ENCODE measurements around the gene RNASEH1.
"Not testable (repeated sequence)": the region's sequence is repeated elsewhere in the genome, so short reads cannot be mapped to it uniquely, and the experiment has no call there.

RNASEH1 gene

DNA sequence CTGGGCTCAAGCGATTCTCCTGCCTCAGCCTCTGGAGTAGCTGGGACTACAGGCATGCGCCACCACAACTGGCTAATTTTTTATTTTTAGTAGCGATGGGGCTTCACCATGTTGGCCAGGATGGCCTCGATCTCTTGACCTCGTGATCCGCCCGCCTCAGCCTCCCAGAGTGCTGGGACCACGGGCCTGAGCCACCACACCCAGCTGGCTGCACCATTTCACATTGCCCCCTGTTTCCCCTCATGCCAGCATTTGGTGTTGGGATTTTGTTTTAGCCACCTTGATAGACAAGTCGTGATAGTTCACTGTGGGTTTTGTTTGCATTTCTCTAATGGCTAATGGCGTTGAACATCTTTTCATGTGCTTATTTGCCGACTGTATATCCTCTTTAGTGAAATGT is 31.0 kb upstream of the RNASEH1 start:
- no peak for DNase-seq (ENCODE audit: low read depth)

- no peak for DNase-seq (ENCODE audit: low read depth)
Observed at GRCh38 chr2:3588084-3588483, 30.0 kb upstream of the RNASEH1 start.

DNA sequence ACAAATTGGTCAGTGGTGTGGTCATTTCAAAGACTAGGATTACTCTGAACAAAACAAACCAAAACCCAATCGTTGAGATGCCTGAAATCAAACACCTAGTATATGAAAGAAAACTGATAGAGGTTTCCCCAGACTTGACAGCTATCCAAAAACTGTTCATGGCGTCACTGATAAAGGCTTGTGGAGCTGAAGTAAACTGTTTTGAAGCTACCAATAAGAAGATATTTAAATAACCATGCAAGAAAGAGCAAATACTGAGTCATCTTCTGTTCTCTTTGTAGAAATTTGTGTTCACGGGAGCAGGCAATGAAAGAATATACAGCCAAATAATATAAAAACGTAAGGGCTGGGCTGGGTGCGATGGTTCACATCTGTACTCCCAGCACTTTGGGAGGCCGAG is 29.3 kb upstream of the RNASEH1 start:
- DNase-seq (ENCODE audit: low read depth), result no peak

DNA sequence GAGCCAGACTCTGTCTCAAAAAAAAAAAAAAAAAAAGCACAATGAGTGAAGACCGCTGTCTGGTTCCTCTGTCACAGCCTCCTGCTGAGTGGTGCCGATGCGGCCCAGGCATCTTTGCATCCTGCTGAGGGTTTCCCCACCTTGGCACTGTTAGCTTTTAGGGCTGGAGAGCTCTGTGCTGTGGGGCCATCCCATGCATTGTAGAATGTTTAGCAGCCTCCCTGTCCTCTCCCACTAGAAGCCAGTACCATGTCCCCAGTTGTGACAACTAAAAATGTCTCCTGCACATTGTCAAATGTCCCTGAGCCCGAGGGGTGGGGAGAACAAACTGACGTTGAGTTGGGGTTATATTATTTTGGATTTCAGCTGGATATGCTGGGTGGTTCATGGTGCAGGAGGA is 28.9 kb upstream of the RNASEH1 start:
- DNase-seq (ENCODE audit: low read depth), result no peak

DNA sequence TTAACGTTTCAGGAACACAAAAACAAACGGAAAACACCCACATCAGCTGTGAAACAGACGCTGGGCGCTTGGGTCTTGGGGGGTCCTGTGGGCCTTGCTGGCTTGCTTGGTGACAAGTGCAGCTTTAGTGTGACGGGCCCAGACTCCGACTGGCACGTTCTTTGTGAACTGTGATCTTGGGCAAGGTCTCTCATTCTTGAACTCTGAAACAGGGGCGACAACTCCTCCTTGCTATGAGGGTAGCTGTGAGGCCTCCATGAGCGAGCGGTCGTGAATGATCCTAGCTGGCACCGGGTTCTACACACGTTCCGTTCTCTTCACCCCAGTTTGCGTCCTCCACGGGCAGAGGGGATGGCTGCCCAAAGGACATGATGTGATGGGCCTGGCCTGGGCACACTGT is 28.1 kb upstream of the RNASEH1 start:
- no peak for DNase-seq (ENCODE audit: low read depth)

DNA sequence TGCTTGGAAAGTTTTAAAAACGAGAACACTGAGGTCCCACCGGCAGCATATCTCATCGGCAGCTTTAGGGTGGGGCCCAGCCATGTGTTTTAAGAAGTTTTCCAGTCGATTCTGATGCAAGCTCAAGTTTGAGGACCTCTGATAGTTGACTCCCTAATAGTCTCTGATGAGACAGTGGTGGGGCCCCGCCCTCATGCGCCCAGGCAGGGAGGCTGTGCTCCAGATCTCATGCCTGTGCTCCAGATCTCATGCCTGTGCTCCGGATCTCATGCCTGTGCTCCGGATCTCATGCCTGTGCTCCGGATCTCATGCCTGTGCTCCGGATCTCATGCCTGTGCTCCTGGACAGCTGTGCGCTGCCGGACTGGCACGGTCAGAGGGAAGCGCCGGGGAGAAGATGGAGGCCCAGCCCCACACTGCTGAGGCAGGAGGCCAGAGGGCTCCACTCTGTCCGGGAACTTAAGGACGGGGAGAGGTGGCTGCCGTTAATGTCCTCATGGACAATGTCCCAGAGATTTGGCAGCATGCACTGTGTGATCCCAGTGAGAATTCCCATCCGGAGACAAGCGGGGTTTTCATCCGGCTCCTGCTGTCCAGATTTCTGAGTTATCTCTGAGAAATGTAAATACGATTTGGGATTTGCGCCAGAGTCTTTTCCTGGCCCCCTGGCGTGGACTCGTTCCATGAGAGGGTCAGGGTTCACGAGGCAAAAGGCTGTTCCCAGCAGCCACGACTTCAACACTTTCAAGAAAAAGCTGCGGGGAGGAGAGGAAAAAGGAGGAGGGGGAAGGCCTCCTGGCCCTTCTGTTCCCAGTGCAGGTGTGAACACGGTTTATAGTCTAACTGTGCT is 27.4 kb upstream of the RNASEH1 start:
- DNase-seq (ENCODE audit: low read depth), result no peak

DNA sequence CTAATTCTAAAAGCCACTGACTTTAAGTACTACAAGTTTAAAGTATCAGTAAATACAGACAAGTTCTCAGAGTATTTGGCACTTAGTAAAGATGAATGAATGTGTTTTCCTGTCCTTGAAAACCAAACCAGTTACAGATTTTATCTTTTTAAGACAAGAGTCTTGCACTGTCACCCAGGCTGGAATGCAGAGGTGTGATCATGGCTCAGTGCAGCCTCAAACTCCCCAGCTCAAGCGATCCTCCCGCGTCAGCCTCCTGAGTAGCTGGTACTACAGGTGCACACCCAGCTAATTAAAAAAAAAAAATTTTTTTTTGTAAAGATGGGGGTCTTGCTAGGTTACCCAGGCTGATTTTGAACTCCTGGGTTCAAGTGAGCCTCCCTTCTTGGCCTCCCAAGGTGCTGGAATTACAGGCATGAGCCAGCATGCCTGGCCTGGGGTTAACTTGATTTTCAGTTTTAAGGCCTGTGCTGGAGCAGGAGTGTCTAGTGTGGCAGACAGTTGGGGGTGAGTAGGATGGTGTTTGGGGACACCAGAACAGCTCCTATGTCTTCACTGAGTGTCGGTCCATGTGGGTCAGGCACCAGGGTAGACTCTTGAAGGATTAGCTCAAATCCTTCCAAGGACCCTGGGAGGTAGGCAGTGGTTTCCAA is 26.6 kb upstream of the RNASEH1 start:
- no peak for DNase-seq (ENCODE audit: low read depth)

DNA sequence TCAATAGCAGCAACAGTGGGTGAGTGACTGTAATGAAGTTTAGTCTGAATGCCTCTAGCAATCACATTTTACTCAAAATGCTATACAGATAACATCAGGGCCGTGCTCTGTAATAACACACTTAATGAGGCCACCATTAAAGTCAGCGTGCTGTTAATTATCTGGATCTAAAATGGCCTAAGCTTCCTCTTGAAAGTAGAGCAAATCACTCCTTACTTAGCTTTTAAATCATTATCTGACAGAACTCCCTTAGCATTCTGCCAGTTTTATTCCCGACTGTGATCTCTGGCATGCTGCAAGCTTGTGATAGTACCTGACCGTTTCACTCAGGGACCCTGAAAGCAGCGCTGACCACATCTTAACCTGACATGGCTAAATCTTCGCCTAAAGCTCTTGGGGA is 25.9 kb upstream of the RNASEH1 start:
- DNase-seq (ENCODE audit: low read depth), result no peak

DNA sequence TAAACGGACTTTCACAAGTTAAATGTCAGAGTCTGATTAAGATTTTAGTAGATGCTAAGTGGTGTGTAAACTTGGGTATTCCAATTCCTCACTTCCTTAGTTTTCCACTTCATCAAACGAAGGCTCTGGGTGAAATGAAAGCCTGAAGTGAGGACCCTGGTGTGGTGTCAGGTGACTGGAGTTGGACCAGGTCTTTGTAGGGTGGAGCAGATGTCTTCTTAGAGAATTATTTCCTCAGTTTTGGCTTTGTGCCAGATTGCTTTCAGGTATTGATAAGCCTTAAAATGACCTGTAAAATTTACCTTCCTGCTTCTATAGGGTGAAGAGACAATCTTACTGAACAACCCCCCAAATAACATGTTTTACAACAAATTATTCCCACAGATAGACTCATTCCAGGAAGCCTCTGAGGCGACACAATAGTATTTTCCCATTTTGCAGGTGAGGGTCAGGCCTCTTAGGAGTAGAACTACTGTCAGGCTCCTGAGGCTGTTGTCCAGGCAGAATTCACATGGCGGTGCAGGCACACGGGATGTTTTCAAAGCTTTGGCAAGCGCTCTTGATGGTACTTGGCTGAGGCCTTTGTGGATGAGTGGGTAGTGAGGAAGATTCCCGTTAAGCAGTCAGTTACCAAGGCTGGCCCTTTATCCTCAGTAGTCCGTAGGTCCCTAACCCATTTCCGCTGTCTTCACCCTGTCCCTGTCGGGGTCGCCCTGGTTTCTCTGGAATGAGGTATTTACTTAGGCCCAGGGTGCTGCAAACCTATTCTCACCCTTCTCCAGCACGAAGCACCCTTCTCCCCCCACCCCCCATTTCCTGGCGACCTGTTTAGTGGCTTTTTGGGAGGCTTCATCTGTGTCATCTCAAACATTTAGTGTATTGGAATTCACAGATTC is 23.5 kb upstream of the RNASEH1 start:
- DNase-seq (ENCODE audit: low read depth), result no peak

DNA sequence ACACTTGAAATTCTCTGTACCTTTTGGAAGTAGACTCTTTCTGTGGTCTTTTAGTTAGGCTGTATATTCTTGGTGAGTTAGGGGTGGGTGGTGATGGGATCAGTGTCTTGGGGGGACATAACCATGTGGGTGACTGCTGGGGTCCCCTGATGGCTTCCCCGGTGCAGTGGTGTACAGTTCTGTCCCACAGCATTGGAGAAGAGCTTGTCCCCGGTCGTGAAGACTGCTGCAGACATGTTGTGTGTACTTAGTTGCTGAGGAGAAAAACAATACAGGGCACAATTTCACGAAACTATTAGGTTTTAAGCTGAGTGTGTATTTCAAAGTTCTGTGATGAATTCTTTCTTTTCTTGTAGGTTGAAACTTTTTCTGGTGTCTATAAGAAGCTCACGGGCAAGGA is 22.3 kb upstream of the RNASEH1 start:
- no peak for DNase-seq (ENCODE audit: low read depth)

DNA sequence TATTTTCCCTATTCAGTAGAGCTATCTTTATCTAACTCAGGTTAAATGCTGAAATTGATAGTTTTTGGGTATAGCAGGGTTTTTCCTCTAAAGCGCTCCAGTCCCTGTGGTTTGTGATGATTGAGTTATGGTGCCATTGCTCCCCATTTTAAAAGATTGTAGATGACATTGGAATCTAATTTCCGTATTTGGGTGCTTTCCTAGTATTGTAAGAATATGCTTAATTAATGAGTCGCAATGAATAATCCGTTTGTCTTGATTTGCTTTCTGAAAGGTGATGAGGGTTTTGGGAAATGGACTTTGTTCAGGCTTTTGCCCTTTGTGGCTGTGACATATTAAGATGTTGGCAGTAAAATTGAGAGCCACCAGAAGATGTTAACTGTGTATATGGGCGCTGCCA is 20.9 kb upstream of the RNASEH1 start:
- DNase-seq (ENCODE audit: low read depth), result no peak

GRCh38 chr2:3576263-3576630 is 18.1 kb upstream of the RNASEH1 start:
- DNase-seq (ENCODE audit: low read depth), result not testable (repeated sequence)

DNA sequence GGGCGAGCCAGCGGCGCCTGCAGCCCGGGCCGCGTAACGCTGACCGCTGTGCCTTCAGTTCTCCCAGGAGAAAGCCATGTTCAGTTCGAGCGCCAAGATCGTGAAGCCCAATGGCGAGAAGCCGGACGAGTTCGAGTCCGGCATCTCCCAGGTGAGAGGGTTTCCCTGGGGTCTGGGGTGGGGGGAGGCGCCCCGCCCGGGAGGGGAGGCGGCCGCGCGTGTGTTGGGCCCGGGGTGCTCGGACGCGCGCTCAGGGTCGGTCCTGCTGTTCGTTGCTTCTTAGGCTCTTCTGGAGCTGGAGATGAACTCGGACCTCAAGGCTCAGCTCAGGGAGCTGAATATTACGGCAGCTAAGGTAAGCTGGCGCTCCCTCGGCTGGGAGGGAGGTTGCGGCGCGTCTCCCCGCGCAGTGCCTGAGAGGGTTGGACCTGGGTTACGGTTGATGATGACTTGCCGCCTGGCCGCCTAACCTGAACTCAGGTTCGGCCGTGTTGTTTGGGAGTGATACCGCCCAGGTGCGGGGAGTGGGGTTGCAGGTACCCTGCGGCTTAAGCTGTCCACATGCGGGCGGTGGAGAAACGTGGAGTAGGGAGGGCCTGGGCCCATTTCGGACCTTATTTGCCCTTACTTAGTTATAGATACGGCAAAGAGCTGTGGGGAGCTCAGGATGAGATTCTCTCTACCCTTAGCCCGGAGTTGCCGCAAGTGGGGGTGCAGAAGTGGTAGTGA is 17.6 kb upstream of the RNASEH1 start:
- peak; percentile 11 for DNase-seq (ENCODE audit: low read depth)

DNA sequence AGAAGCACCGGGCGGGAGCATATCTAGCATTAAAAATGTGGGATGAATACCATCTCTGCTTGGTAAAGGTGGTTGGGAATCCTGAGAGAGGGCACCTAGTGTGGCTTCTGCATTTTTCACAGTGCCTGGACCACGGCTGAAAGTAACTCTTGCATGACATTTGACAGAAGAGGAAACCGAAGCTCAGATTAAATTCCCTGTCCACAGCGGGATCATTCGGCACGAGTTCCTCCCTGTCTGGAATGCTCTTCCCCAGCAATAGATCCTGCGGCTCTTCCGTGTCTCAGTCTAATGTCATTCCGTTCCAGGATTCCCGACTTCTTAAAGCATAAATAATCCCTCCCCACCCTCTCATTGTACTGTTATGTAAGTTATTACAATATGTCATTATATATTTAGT is 16.0 kb upstream of the RNASEH1 start:
- no peak for DNase-seq (ENCODE audit: low read depth)

GRCh38 chr2:3572620-3573019 is 14.5 kb upstream of the RNASEH1 start:
- no peak for DNase-seq (ENCODE audit: low read depth)

DNA sequence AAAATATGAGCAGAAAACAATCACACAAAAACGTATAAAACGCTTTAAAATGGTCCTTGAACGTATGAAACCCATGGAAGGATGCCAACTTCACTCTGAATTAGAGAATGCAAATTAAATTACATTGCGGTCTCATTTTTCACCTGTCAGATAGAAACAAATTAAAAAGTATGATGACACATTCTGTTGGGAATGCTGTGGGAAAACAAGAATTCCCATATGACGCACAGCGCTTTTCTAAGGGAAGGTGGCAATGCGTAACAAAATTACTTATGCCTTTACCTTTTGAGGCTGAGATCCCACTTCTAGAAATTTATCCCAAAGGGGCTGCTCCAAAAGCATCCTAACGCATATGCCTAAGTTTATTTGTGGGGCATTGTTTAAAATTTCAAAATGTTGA is 13.2 kb upstream of the RNASEH1 start:
- DNase-seq (ENCODE audit: low read depth), result no peak

- DNase-seq (ENCODE audit: low read depth), result not testable (repeated sequence)
Observed at GRCh38 chr2:3569656-3570055, 11.5 kb upstream of the RNASEH1 start.

DNA sequence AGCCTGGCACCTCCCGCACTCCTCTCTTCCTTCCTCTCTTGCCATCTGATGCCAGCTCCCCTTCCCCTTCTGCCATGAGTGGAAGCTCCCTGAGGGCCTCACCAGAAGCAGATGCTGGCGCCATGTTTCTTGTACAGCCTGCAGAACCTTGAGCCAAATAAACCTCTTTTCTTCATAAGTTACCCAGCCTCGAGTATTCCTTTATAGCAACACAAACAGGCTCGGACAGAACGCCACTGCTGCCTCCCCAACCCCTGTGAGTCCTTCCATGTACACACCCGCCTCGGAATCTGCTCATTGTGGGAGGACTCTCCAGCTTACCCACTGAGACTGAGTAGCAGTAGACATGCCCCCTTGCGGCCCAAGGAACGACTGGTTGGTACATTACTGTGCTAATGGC is 8.7 kb upstream of the RNASEH1 start:
- no peak for DNase-seq (ENCODE audit: low read depth)

DNA sequence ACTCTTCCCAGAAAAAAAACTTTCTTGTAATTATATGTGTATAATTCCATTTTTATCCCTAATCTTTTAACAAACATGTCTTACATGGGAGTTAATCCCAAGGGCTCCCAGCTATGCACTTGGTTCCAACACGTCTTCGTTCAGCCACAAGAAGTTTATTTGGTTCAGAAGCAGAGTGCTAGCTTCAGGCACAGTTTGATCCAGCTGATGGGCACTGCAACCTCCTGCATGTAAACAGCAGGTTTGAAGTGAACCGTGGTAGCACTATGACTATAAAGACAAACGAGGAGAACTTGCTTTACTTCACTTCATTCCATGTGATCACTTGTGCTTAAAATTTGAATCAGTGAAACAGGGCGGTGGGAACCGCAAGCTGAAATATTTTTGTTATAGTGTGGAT is 7.0 kb upstream of the RNASEH1 start:
- DNase-seq (ENCODE audit: low read depth), result no peak

GRCh38 chr2:3563521-3563976 is 5.4 kb upstream of the RNASEH1 start:
- DNase-seq (ENCODE audit: low read depth), result no peak

DNA sequence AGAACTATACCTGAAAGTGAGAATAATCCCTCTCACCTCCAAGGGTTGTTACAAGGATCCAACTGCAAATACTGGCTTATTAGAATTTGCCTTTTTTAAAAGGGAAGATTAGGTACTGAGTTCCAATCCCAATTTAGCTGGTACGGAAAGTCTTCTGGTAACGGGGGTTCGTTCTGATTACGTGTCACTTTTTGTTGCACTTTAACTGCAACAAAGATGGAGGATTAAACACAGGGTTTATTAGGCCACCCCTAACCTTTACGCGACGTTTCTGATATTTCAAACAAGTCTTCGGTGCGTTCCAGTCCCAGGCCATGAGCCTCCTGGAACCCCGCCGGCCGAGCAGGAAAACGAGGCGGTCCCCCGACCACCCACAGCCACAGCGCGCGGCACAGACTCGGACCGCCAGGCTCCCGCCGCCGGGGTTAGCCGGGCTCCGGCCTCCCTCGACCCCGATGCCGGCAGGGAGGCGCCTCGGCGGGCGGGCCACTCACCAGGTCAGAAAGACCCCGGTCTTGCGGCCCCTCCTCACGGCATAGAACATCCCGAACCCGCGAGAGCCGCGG is 411 bp downstream of the RNASEH1 start:
- no peak for DNase-seq (ENCODE audit: low read depth)

DNA sequence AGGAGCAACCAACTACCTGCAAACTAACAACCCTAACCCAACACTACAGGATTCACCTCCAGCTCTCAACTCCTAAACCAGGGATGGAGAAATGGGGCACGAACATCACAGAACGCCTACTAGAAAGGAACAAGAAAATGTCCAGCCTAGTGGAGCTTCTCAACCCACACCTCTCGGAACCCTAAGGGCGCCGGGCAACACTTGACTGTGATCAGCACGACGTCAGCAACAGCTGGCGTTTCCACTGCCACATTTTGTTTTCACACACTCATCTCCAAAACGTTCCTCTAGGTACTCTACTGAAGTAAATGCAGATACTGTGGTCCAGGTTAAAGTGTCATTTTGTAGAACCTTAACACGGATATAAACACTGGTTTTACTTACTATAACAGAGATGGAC is 4.2 kb downstream of the RNASEH1 start:
- DNase-seq (ENCODE audit: low read depth), result no peak
